Bone marrow (tissue), 2 donors: ENCODE data around the gene PRKACA.

ENCODE experiments used
- DNase-seq, 2 donors: peaks; one replicate each; lab custom pipeline; 2025; lab: John Stamatoyannopoulos, UW

PRKACA gene

DNA sequence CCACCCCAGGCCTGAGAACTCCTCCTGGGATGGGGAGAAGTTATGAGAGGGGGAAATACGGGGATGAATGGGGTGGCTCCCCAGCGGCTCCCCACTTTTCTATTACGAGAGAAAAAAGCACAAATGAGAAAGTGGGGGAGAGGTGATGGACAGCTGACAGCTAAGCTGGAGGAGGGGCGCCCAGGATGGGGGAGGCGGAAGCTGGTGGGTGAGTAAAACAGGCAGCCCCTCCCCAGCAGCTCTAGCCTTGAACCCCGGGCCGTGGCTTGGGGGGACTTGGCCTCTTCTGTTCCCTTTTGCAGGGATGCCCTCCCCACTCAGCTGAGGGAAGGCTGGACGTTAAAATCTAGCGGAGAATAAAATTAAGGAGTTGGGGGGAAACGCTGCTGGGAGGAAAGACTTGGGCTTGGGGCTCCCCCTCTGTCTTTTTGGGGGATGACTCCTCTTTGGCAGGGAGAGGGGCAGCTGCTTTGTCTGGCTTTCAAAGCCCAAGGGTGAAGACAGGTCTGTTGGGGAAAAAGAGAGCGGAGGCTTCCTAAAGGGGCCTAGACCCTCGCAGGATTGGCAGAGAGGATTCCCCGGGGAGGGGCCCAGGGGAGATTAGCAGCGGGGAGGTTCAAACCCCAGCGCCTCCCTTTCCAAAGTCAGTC, 25.6 kb downstream of the PRKACA start:
- no peak for DNase-seq

DNA sequence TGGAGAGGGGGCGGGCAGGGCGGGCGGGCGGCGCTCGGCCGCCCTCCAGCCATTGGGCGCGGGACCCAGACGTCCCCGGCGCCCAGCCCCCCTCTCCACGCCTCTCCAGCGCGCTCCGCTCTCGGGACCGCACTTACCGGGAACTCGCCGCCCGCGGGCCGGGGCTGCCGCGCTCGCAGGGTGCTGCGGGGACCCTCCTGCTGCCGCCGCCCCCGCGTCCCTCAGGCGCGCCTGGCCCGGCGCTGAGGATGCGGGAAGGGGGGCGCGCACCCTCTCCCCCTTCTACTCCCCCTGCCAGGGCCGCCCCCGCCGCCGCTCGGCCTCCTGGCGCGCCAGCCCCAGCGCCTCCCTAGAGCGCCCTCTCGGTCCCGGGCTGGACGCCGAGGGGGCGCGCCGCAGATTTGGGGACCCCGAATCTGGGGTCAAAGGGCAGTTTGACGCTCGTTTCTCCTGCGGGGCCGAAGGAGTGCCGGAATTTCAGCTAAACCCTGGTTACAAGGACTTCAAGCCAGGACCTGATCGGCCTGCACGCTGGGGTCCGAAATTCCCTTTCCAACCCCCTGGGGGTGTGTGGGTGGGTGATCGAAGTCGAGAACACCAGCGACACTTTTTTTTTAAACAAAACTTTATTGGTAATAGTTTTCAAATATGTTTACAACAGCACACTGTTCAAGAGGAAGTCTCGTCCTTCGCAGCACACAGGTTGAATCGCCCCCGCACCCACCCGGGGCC, 26.3 kb downstream of the PRKACA start:
- peak; percentile 59 to 64 for DNase-seq

DNA sequence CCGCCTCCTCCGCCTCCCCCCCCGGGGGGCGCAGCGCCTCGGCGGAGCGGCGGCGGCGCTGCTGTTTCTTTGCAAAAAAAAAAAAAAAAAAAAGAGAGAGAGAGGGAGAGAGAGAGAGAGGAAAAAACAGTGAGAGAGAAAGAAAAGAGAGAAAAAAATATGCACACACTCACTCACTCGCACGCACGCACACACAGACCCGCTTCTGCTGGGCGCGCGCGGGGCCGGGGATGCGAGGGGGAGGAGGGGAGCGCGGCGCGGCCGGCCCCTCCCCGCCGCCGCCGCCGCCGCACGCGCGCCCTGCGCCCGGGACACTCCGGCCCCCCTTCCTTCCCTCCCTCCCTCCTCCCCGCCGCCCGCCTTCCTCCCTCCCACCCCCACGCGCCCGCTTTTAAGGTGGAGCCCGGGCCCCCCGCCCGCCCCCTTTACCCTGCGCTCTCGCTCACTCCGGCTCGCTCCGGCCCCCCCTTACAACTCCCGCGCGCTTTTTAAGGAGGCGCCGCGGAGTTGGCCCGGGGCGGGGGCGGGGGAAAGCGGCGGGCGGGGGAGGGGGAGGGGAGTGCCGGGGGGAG, 27.0 kb downstream of the PRKACA start, which contains the start of gene SAMD1:
SAMD1 (minus strand) TSS at position 243 of the 572 bp plus-strand sequence.
- peak; percentile 49 to 87 for DNase-seq

DNA sequence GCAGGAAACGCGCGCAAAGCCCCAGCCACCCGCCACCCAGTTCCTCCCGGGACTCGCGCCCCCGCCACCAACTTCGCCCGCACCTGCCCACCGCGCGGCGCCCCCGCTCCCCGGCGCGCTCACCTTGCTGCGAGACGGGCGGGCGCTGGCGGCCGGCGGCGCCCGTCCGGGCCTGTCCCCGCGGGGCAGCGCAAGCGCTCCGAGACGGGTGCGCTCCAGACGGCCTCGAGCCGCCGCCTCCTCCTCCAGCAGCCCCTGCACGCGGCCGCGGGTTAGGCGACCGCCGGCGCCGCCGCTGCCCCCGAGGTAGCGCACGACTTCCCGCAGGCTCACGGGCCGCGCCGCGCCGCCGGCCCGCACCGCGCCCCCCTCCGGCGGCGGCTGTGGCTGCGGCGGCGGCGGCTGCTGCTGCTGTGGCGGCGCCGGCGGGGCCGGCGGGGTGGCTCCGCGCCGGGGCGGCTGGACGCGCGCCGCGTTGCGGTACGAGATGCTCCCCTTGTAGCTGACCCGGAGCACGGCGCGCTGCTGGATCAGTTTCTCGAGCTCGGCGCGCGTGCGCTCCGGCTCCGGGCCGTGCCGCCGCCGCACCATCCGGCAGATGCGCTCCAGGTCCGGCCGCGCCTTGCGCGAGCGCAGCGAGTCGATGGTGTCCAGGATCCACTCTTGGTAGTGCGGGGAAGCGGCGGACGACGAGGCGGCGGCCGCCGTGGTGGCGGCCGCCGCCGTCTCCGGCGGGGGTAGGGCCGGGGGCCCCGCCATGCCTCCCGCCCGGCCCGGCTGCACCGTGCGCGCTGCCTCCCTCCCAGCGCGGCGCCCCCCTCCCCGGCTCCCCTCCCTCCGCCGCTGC, 27.7 kb downstream of the PRKACA start:
- DNase-seq, result no peak

DNA sequence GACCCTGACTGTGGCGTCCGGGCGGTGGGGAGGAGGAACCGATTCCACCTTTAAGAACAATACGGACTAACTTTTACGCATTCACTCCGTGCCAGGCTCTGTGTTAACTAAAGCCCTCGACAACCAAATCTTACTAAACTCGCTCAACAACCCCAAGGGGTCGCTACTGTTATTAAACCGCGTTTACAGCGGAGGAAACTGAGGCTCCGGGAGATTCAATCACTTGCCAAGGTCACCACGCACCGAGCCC, 28.2 kb downstream of the PRKACA start:
- no peak for DNase-seq

DNA sequence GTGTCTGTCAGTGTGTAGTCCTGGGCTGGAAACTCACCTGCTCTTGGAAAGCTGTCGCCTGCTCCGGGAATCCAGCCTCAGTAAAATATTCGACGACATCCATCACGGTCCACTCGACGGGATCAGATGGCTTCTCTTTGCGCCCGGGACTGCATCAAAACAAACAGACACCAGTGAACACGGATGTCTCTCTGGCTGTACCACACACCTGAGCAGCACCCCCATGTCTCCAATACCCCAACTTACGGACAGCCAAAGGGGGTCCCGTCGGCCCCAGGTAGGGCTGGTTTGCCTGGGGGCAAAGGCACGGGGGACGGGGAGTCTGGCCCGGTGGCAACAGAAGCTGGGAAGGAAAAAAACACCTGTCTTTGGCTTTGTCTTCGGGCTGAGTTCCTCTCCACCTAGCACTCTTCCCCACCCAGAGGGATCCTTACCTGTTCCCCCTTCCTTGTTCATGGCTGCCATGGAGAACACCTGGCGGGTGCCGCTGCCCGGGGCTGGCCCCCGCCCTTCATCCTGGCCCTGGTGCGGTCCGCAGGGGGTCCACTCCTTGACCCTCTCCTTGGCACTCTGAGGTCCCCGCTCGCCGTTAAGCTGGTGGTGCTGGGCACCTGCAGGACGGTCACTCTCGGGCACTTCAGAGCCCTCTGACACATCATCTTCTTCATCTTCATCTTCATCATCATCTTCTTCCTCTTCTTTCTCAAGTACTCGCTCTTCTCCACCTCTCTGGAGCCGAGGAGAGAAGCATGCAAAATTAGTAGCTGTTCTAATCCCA, 28.7 kb downstream of the PRKACA start:
- DNase-seq, result no peak

DNA sequence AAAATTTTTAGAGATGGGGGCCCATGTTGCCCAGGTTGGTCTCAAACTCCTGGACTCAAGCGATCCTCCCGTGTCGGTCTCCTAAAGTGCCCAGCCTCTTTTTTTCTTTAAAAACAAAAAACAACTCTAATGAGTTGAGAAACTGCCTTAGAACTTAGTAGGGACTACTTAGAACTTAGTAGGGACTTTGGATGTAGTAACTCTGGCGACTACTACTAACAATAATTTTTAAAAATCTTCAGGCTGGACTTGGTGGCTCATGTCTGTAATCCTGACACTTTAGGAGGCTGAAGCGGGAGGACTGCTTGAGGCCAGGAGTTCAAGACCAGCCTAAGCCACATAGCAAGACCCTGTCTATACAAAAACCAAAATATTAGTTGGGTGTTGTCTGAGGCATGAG, 31.5 kb downstream of the PRKACA start:
- no peak for DNase-seq

DNA sequence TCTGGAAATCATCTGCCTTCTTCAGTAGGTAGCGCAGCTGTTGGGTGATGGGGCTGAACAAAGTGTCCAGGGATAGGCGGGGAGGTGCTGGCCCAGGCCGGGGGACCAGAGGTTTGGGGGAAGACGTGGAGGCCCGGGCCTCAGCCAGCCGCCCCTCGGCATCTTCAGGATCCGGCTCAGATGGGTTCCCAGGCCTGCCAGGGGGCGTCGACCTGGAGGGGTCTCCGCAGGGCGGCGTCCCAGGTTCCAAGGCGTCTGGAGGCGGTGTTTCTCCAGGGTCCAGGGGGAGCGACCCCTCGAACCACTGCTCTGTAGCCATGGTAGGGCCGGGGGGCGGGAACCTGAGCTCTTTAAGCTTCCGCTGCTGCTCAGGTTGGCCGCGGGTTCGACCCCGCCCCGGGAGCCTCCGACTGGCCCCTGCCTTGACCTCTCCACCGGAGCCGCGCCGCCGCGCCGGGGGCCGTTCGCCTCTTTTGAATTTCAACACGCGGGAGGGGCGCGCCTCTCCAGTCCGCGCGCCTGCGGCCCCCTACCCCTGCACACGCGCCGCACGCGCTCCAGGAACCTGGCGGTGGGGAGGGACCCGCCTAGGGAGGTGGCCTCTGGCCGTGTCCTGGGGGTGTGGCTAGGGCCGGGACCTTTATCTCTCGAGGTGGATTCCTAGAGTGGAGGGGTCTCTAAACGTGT, 32.1 kb downstream of the PRKACA start, which contains the start of gene C19orf67:
C19orf67 (minus strand) TSS at position 475 of the 687 bp plus-strand sequence; CDS start at position 319, 156 bp downstream.
- no peak for DNase-seq

DNA sequence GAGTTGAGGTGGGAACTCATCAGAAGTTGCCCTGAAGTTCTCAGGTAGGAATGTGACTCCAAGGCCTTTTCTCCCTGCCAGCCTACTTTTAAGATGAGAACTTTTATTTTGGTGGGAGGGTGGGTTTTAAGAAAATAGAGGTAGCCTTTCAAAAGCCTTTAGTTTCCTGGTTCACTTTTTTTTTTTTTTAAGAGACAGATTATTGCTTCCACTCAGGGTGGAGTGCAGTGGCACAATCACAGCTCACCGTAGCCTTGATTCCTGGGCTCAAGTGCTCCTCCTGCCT, 34.9 kb downstream of the PRKACA start:
- DNase-seq, result no peak

DNA sequence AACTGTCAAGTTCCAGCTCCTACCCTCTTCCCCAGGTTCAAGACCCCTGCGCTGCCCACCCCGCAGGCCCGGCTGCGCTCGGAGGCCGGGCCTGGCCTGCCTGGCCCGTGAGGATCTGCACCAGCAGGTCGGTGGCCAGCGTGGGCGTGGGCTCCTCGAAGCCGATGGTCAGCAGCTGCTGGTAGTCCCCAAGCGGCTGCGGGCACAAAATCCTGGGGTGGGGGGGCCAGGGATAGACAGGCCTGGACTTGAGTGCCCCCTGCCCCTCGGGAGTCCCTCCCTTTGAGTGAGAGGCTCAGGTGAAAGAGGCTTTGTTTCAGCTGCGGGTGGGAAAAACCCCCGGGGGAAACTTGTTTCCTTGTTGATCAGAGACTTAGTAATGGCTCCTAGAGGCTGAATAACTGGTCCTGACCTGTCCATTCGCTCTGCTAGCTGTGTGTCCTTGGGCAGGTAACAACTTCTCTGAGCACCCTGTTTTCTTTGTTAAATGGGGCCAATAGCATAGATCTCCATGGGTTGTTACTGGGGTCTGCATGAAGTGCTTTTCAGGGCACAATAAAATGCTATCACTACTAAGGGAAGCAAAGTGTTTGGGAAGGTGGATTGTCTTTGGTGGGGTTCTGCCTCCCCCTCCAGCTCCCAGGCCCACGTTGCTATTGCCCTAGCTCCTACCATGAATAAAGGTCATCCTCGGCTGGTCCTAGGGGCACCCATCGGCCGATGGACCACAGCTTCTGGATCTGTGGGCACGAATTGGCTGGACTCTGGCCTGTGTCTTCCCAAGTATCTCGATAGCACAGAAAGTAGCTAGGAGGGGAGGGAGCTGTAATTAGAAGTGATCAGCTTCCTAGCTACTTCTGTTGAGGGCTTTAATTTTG, 35.5 kb downstream of the PRKACA start:
- DNase-seq, result no peak

DNA sequence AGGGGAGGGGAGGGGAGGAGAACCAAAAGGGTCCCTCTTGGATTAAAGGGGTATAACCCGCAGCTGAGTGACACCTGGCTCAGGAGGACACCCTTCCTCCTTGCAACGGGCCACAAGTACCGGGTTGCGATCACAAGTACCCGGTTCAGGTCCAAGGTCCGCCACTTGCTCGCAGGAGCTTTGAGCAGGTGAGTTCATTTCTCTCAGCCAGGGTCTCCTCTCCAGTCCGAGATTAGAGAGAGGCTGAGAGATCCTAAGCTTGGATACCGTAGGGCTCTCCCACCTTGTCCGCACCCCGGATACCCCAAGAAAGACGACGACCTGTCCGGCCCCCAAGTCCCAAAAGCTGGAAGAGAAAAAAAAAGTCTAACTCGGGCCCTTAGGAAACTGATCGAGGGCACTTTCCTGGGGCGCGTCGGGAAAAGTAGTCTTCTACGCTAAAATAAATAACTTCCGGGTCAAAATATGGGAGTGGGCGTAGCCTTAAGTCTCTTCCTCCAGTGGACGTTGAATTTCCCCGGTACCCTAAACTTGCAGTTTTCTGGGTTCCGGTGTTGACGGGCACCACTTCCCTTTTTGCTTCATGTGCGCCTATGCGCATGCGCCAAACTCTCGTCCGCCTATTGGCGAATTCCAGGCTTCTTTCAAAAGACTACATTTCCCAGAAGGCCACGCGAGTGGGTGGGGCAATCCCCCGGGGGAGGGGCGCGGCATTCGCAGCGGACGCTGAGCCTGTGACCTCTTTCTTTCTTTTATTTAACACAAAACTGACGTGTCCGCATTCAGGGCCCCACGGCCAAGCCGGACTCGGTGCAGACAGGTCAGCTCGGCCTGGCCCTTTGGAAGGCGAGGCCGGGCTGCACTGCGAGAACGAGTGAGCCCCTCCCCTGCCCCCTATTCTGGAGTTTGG, 36.4 kb downstream of the PRKACA start:
- DNase-seq, result peak; percentile 91 to 99

DNA sequence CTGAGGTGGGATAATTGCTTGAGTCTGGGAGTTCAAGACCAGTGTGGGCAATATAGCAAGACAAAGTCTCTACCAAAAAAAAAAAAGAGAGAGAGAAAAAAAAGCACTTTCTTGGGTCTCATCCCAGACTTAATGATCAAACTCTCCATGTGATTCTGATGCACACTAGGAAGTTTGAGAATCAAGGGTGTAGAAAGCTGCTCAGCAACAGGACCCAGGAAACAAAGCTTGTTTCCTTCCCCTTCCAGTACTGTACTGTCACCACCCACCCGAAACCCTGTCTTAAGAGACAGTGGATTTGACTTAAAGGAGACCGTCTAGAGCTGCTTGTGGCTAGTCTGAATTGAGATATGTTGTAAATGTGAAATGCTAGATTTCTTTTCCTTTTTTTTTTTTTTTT, 39.2 kb downstream of the PRKACA start:
- no peak for DNase-seq

DNA sequence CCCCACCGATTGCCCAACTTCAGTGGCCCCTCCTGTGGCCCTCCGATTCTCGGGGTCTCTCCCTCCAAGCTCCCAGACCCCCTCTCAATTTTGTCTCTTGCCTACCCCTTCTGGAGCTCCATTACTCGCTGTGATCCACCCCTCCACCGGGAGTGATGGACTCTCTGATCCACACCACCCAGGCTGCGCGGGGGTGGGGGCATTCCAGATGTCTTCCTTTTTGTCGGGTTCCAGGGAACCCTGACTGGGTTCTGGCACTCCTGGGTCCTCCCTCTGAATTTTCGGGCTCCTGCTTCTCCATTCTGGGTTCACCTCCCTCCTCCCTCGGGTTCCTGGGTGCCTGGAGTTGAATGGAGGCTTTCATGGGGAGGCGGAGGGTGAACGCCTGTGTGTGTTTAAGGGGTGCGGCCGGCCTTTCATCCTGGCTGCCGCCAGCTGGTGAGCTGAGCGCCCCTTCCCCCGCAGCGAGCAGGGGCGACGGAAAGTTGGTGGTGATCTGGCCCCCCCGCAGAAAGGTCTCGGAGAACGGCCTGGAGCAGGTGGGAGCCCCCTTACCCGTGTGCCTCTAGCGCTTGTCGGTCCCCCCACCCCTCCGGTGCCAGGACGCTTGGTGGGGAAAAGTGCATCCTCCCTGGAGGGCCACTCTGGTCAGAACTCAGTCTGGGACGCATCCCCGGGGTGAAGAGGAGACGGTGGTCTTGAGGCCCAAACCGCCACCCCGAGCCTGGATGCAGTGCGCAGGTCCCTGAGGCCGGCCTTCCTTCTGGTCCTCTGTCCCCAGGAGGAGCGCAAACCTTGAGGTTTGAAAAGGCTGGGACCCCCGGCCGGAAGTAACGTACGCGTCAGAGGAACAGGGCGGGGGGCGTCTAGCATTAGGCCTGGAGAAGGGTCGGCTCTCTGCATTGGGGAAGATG, 43.4 kb downstream of the PRKACA start:
- DNase-seq, result peak in 1 of 2 donors; percentile 59

DNA sequence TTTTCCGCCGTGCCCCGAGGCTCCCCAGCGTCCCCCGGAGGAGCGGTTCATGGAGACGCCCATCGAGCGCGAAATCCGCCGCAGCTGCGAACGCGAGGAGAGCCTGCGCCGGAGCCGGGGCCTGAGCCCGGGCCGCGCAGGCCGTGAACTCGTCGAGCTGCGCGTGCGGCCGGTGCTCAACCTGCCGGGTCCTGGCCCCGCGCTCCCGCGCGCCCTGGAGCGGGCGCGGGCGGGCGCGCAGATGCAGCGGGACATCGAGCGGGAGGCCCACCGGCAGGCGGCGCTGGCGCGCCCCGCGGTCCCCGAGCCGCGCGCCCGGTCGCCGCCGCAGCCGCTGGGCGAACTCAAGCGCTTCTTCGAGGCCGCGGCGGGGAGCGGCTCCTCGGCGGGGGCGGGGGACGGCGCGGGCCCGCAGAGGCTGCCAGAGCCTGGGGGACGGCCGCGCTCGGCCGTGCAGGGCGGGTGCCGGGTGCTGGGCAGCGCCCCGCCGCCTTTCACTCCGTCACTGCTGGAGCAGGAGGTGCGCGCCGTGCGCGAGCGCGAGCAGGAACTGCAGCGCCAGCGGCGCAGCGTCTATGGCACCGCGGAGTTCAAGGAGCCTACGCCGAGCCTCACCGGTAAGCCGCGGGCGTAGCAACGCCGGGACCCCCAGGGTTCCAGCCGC, 44.2 kb downstream of the PRKACA start:
- DNase-seq, result peak in 1 of 2 donors; percentile 82

DNA sequence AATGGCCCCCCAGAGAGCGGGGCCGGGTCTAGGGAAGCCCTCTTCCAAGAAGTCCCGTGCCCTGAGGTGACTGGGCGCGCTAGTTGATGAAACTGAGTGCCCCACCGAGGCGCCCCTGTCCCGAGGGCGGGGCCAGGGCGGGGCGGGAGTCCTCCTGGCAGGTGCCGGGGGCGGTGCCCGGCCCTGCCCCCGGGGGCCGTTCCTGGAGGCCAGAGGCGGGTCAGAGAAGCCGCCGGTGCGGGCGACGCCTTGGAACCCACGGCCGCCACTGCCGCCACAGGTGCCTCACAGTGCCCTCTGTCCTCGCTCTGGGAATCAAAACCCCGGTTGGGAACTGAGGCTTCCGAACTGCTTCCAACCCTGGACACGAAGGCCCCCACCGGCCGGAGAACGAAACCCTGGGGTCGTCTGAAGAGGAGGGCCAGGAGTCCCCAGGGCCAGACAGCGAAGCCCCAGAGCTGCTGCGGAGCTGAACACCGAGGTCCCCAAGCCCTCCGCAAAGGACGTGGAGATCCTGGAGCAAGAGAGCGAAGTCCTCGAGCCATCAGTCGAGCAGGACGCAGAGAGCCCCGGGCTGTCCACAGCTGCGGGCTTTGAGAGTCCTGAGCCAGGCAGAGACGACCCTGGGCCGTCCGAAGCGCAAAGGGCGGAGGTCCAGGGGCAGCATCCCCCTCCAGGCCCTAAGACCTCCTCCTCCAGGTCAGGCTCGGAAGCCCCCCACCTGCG, 44.9 kb downstream of the PRKACA start, which contains the start of gene MISP3:
MISP3 (plus strand) TSS at position 252 of the 726 bp plus-strand sequence. CDS start 524 bp downstream, outside the sequence.
- DNase-seq, result peak in 1 of 2 donors; percentile 49

DNA sequence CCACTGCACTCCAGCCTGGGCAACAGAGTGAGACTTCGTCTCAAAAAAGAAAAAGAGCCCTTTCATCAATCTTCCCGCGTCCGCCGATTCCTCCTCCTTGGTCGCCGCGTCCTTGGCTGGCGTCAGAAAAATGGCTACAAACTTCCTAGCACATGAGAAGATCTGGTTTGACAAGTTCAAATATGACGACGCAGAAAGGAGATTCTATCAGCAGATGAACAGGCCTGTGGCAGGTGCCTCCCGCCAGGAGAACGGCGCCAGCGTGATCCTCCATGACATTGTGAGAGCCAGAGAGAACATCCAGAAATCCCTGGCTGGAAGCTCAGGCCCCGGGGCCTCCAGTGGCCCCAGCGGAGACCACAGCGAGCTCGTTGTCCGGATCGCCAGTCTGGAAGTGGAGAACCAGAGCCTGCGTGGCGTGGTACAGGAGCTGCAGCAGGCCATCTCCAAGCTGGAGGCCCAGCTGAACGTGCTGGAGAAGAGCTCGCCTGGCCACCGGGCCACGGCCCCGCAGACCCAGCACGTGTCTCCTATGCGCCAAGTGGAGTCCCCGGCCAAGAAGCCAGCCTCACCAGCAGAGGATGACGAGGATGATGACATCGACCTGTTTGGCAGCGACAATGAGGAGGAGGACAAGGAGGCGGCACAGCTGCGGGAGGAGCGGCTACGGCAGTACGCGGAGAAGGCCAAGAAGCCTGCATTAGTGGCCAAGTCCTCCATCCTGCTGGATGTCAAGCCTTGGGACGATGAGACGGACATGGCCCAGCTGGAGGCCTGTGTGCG, 47.1 kb downstream of the PRKACA start:
- DNase-seq, result no peak
